Astrocyte of the cerebellum (primary cell): ENCODE results near the gene GPR78.

ENCODE experiments used
- DNase-seq: peaks from one replicate; pipeline ENCODE4 v3.0.0-alpha.2; 2011; ENCODE audit warnings: low read depth
- H3K4me3 ChIP-seq: 2 replicates; pipeline ENCODE4 v1.5.1; 2011; ENCODE audit warnings: mild to moderate bottlenecking, low read depth, low read length, moderate library complexity
- CTCF ChIP-seq: IDR thresholded peaks from 2 replicates; pipeline ENCODE4 v1.5.1; 2012; ENCODE audit warnings: low read length, low read depth, moderate library complexity, mild to moderate bottlenecking; ENCODE audit errors: missing control alignments
- in situ Hi-C: cut with HindIII; loops from 2 replicates; pipeline ENCODE4 v1.10.0; 2017; ENCODE audit warnings: low sequenced_read_pairs

GPR78 gene

DNA sequence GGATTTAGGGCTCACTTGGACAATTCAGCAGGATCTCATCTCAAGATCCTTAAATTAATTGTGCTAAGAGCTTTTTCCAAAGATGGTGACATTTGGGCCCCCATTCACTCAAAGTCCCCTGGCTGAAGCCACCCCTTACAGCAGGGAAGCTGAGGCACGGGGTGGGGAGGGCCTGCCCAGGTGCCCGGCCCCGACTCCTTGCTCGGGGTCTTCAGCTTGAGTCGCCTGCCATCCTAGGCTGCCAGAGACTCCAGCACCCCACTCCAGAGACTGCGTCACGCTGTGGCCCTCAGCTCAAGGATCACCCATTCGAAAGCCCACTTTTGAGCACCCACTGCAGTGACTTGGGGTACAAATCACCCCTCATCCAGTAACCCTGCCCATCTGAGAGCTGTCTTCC is 39.2 kb upstream of the GPR78 start:
- no peak for TF ChIP-seq CTCF
- in situ Hi-C loops, result no loop called here
- no peak for DNase-seq
- H3K4me3 ChIP-seq, result no peak overlapping the region

DNA sequence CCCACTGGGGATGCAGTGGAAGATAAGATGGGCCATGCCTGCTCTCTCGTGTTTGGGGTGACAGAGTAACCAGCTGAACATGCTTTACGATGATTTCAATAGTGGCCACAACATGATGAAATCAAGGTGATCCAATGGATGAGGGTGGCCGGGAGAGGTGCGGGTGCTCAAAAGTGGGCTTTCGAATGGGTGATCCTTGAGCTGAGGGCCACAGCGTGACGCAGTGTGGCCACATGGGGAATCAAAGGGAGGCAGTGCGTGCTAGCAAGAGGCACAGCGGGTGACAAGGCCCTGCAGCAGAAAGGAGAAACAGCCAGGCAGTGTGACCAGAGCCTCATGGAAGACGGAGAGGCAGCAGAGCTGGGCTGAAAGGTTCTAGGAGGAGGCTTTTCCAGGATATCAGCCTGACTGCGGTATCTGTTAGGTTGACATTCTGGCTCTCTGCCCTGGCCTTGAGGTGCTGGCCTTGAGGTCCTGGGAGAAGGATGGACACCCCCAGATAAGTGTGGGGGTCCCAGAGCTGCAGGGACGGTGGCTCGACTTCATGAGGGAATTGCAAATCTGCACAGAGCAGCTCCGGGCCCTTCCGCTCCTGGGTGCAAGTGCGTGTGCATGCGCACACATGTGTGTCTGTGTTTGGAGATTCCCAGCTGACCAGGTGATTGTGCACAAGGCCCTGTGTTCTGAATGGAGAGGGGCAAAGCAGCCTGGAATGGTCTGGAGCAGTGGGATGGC is 38.0 kb upstream of the GPR78 start:
- no peak for TF ChIP-seq CTCF
- no peak overlapping the region for H3K4me3 ChIP-seq
- DNase-seq, result no peak
- in situ Hi-C loops, result no loop called here

GRCh38 chr4:8542776-8543525 is 37.2 kb upstream of the GPR78 start:
- in situ Hi-C loops, result no loop called here
- TF ChIP-seq CTCF, result no peak
- H3K4me3 ChIP-seq, result no peak overlapping the region
- no peak for DNase-seq

DNA sequence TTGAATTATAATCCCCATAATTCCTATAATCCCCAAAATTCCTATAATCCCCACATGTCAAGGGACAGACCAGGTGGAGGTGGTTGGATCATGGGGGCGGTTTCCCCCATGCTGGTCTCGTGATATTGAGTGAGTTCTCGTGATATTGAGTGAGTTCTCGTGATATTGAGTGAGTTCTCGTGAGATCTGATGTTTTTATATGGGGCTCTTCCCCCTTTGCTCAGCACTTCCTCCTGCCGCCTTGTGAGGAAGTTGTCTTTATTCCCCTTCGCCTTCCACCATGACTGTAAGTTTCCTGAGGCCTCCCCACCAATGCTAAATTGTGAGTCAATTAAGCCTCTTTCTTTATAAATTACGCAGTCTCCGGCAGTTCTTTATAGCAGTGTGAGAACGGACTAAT is 36.6 kb upstream of the GPR78 start:
- no peak for TF ChIP-seq CTCF
- in situ Hi-C loops, result no loop called here

GRCh38 chr4:8544282-8544681 is 35.9 kb upstream of the GPR78 start:
- H3K4me3 ChIP-seq, result no peak overlapping the region
- in situ Hi-C loops, result no loop called here
- DNase-seq, result no peak
- no peak for TF ChIP-seq CTCF

More for the DNA sequence above, 36.6 kb upstream of the GPR78 start:
- DNase-seq, result no peak
- no peak overlapping the region for H3K4me3 ChIP-seq

- no peak for DNase-seq
- no peak overlapping the region for H3K4me3 ChIP-seq
- TF ChIP-seq CTCF, result no peak
- in situ Hi-C loops, result no loop called here
Measured at GRCh38 chr4:8544741-8545438, 35.3 kb upstream of the GPR78 start.
